Stimulated activated CD8-positive, alpha-beta memory T cell treated with anti-CD3 and anti-CD28 coated beads, Interleukin-7, amount 100 ng/mL, for 4 hours (primary cell): ENCODE data around the gene PPP2R5B.

Source experiments
- DNase-seq, 2 donors: peaks; one replicate each; pipeline ENCODE4 v3.0.0-alpha.2; 2020; ENCODE audit warnings: low read depth in 2 of 2

PPP2R5B gene

GRCh38 chr11:64888729-64889511, 35.6 kb upstream of the PPP2R5B start:
- no peak for DNase-seq

GRCh38 chr11:64890522-64890939, 34.0 kb upstream of the PPP2R5B start:
- no peak for DNase-seq

DNA sequence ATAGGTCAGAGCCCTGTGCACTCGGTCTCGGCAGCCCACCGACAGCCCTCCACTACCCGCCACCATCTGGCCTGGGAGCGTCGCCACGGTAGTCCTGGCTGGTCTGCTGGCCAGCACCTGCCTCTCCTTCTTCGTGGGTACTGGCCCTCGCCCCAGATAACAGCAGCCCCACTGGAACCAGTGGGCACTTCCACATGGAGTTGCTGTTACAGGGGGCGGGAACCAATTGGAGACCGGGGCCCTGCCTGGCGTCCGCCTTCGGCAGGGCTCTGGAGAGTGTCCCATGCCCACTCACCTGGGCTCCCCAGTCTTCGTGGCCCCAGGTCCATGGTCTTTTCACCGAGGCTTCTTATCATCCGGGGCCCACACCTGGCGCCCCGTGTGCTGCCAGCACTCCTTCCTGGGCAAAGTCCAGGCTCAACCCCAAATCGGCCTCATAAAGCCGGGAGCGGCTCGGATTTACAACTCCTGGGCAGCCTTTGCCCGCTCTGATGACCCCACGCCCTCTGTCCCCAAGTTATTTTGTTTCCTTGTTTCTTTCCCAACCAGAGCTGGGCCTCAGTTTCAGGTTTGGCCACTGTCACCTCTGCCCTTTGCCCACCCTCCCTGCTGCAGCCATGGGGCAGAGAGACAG, 33.2 kb upstream of the PPP2R5B start:
- no peak for DNase-seq

DNA sequence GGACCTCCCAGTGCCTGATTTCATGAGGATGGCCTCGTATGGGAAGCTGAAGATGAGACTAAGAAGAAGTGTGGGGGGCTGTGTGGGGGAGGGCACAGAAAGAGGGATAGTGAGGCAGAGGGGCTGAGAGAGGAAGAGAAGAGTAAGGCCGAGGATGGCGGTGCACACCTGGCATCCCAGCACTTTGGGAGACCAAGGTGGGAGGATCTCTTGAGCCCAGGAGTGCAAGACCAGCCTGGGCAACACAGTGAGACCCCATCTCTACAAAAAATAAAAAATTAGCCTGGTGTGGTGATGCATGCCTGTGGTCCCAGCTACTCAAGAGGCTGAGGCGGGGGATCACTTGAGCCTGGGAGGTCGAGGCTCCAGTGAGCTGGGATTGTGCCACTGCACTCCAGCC, 32.6 kb upstream of the PPP2R5B start:
- DNase-seq, result no peak

DNA sequence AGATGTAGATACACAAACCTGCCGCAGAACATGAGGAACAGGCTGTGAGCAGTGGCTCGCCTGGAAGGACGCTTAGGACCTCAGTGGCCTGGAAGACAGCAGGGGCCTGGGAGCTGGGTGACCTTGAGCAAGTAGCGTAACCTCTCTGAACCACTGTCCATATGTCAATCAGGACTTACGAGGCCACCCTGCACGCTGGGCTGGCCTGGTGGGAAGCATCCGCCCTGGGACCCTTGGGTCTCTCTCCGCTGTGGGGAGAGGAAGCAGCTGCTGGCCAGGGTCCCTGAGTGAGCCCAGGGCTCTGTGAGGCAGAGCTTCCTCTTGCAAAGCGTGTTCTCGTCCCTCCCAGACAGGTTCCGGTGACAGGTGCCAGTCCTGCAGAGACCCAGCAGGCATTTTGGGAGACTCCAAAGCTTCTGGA, 32.1 kb upstream of the PPP2R5B start:
- no peak for DNase-seq

DNA sequence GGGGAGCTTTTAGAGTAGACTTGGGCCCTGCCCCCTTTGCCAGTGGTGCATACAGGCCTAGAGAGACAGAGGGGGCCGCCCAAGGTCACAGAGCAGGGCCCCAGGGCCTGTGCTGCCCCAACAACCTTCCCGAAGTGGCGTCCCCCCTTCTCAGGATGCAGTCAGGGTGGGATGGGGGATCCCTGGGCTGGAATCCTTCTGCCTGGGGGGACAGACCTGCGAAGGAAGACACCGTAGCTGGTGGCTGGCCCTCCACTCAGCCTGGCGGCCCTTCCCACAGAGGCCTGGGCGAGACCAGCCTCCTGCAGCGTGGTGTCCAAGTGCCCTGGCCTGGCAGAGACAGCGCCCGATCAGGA, 31.7 kb upstream of the PPP2R5B start:
- DNase-seq, result no peak

- no peak for DNase-seq
Measured at GRCh38 chr11:64893194-64894069, 31.1 kb upstream of the PPP2R5B start.

DNA sequence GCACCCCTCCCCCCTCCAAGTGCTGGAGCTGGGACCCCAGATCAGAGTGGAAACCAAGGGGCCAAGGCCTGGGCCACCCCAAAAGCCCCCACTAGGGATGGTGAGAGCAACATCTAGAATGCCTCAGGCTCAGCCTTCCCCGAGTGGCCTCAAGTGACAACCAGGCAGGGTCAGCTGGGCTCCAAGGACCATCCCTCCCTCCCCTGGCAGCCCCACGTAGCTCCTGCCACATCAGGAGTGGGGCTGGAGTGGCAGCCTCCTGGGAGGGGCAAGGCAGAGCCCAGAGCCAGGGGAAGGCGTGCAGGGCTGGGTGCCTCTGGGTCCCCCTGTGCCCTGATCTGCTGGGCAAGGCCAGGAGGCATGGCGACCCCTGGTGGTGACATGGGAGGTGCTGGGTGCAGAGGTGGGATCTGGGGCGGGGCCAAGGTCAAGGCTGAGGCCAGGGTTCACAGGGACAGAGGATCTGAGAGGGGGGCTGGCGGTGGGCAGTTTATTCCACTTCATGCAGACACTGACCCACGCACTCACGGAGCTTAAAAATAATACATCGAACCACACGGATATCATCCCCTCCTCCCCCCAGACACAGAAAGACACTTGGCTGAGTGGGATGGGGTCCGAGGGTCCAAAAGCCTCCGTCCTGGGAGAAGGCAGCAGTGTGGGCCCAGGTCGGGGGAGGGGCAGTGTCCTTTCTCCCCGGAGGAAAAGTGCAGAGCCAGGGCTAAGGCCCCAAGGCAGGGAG, 30.2 kb upstream of the PPP2R5B start:
- DNase-seq, result peak; percentile 79

GRCh38 chr11:64894812-64895452, 29.6 kb upstream of the PPP2R5B start:
- DNase-seq, result no peak

DNA sequence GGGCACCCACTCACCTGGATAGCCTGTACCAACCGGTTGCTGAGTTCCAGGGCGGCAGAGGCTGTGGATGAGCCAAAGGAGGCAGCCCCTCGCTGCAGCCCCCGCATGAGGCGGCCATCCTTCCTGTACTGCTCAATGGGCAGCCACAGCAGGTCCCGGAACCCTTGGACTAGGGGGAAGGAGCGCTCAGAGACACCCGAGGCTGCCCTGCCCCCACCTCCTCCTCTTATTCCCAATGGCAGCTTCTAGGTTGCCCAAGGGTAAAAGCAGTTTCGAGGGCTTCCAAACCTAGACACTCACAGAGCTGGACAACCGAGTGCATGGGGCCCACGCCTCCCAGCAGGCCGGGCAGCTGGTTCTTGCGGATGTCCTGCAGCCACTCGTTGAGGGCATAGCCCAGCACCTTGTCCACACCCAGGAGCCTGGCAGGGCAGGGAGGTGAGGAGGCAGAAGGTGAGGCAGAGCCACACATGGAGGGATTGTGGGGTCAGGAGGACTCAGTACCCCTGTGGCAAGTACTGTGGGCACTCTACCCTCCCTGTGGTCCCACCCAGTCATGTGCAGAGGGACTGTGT, 28.0 kb upstream of the PPP2R5B start:
- DNase-seq, result no peak

DNA sequence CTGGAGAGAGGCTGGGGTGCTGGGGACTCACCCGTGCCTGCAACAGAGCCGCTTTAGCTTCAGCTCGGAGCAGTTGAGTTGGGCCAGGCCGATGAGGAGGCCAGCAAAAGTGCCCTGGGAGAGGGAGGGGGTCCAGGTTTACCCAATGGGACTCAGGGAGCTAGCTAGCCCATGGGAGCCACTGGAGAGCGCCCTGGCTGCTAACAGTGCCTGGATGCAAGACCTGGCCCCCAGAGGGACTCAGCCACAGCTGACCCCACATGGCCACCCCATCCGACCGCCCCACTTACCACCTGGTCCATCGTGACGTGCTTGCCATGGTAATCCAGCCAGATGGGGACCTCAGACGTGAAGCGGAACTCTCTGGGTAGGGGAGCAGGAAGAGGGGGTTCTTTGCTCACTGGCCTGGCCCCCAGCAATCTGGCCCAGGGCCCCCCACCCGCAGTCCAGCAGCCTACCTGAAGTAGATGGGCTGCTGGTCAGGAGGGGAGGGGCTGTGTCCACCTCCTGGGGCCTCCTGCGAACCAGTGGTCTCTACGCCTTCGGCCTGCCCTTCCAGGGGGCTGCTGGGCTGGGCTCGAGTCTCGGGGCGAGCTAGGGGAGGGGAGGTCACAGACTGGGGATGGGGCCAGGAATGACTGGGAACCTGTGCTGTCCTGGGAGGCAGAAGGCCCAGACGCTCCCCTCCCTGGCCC, 27.0 kb upstream of the PPP2R5B start:
- no peak for DNase-seq

DNA sequence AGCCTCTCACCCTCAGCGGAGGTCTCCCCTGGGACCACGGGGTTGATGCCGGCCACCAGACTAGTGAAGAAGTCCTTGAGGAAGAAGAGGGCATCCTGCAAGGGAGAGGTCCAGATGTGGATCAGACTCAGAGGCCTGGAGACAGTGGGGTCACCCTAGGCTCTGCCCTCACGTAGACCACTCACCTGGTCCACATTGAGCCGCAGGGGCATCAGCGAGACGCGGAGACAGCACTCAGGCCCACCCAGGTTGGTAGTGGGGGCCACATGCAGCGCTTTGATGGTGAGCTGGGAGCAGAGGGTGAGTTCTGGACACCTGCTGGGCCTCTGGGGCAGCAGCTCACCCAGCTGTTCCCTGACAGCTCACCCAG, 26.4 kb upstream of the PPP2R5B start:
- DNase-seq, result no peak

GRCh38 chr11:64898541-64898940, 25.9 kb upstream of the PPP2R5B start:
- no peak for DNase-seq

DNA sequence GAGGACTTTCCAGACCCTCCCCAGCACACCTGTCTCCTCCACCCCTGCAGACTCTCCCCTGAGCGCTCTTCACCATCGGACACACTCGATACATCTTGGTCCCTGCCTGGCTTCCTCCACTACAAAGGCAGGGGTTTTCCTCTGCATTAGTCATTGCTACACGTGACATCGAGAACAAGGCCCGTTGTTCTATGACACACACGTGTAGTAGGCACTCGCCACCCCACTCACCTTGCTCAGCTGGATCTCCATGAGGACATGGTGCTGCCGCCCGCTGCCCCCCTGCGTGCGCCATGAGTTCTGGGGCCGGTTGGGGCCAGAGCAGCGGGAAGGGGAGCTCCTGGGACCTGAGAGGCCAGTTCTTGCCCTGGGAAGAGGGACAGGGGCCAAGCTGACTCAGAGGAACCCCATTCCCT, 24.2 kb upstream of the PPP2R5B start:
- DNase-seq, result peak; percentile 49 to 61

- DNase-seq, result no peak
Measured at GRCh38 chr11:64900774-64901173, 23.7 kb upstream of the PPP2R5B start.

DNA sequence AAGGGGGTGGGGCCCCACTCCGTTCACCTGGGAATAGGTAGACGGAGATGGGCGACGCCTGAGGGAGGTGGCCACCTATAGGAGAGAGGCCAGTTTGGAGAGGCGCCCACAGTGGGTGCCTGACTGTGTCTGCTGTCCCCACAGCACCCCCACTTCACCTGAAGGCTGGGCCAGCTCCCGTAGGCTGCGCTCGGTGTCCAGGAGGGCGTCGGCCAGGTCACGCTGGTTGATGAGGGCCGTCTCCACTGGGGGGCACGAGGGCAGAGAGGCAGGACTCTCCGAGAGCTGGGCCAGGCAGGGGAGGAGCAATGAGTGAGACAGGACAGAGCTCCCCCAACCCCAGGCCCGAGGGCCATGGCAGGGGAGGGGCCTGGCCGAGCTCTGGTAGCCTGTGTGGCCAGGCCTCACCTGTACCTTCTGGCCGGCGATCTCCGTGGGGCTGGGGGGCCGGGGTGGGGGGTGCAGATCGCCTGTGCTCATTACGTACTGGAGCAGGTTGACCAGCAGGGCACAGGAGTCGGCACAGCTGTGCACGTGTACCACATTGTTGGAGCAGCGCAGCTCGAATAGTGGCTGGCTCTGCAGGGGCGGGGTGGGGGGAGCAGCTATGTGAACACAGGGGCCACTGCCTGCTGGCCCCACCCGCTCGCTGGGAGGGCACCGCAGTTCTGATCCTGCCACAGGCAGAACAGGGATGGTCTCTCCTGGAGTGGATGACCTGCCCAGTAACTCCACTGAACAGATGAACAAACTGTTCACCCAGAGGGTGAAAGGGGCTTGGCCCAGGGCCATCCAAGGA, 22.2 kb upstream of the PPP2R5B start:
- no peak for DNase-seq

DNA sequence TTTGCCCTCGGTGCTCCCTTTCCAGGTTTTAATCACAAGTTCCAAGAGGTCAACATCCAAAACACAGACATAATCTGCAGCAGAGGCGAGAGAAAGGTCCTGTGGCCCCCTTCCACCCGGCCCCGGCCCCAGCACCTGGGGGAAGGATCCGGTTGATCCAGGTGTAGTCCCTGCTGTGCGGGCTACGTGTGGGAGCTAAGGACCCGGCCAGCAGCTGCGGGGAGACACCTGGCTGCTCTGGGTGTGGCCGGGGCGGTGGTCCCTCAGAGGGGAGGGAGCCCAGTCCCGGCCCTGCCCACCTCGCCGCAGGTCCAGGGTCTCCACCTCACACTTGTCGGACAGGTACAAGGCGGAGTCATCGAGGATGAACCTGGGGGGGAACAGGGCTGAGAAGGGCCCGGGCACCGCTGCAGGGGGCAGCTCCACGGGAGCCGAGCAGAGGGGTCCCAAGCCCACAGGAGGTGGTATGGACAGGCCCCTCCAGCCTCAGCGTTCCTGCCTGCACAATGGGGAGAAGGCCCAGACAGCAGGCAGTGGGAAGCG, 21.1 kb upstream of the PPP2R5B start:
- DNase-seq, result no peak

DNA sequence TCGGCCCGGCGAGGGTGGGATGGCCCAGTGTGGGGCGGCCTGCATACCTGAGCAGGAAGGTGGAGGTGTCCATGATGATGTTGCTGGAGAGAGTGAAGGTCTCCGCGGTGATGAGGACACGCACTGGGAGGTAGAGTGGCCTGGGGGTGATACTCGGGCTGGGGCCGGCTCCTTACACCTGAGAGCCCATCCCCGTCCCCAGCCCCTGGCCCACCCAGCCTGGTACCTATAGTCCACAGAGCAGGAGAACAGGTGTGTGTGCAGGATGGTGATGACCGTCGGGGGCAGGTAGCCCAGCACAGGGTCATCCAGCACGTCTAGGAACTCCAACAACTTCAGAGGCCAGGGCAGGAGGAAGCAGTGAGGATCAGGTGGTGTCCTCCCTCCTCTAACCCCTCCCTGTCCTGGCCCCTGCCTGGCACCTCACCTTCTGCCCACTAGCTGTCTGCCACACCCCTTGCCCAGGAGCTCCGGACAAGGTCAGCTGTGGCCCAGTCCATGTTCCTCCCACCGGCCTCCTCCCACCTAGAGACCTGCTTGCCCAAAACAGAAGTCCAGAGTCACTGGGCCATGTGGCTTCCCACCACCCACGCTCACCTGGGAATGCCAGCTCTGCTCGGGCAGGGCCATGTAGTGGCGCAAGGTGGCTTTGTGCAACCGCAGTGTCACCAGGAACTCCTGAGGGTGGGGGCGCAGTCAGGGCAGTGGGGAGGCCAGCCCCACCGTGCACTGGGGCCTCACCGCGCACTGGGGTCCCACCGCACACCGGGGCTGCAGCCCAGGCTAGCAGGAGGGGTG, 18.8 kb upstream of the PPP2R5B start:
- DNase-seq, result no peak

DNA sequence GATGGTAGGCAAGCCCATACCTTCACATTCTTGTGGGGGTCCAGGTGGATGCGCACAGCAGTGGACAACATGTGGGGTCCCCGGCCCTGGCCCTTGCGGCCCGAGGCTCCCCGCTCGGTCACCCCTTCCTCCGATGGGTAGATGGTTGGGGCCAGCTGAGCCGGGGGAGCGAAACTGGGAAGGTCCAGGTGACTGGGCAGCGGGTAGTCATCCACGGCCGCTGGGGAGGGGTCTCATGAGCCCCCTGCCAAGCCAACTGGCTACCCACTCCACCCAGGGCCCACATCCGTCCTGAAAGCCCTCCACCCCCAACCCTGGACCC, 18.2 kb upstream of the PPP2R5B start:
- no peak for DNase-seq
